Measurements from ENCODE around the gene BRAT1.

DNA sequence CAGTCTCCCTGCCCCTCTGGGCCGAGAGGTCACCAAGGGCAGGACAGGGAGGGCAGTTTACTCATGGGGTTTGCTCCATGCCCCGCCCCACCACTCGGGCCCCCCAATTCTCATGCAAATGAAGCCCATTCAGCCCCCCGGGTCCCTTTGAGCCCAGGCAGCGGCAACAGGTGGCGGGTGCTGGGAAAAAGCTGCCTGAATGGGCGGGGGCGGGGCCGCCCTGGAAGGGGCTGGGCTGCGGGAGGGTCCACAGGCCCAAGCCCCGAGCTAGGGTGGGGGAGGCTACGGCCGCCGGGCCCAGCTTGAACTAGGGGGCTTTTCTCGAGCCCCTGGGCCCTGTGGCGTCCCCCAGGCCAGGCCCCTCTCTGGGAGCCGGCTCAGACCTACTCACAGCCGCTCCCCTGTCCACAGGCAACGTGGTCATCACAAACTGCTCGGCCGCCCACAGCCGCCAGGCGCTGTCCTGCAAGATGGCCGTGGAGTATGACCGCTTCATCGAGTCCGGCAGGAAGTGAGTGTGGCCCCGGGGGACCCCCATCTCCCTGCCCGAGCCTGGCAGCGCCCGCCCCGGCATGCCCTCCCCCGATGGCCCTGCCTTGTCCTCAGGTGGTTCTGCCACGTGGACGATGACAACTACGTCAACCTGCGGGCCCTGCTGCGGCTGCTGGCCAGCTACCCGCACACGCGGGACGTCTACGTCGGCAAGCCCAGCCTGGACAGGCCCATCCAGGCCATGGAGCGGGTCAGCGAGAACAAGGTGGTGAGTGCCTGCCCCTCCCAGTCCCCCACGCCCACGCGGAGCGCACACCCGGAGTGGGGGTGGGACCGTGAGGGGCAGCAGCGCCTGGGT lies 30.3 kb downstream of the BRAT1 start:
- TF ChIP-seq, protein P1, sequence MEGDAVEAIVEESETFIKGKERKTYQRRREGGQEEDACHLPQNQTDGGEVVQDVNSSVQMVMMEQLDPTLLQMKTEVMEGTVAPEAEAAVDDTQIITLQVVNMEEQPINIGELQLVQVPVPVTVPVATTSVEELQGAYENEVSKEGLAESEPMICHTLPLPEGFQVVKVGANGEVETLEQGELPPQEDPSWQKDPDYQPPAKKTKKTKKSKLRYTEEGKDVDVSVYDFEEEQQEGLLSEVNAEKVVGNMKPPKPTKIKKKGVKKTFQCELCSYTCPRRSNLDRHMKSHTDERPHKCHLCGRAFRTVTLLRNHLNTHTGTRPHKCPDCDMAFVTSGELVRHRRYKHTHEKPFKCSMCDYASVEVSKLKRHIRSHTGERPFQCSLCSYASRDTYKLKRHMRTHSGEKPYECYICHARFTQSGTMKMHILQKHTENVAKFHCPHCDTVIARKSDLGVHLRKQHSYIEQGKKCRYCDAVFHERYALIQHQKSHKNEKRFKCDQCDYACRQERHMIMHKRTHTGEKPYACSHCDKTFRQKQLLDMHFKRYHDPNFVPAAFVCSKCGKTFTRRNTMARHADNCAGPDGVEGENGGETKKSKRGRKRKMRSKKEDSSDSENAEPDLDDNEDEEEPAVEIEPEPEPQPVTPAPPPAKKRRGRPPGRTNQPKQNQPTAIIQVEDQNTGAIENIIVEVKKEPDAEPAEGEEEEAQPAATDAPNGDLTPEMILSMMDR (conservative IDR thresholded peaks at IDR 0.05), result no peak
- no peak for TF ChIP-seq ZFX (IDR thresholded peaks at IDR 0.05)
